Neural progenitor cell (in vitro differentiated cells): Measurements from ENCODE around the gene MAGEB17. TPM values are rescaled to one million over a fixed set of nuclear protein-coding genes. Genes with fewer than 3 reads are reported as not detected.

ENCODE experiments used
- DNase-seq: peaks from one replicate; pipeline ENCODE4 v3.0.0-alpha.2; 2016; ENCODE audit warnings: low spot score
- H2AFZ ChIP-seq: fragments of 200-600 bp; sonication (generic); replicated peaks from 2 replicates; pipeline ENCODE4 v1.6.1; 2016; ENCODE audit warnings: antibody characterized with exemption
- H3F3A ChIP-seq: fragments of 200-600 bp; sonication (generic); 2 replicates; pipeline ENCODE4 v1.6.1; 2016; ENCODE audit warnings: antibody characterized with exemption, low read depth
- H3K27ac ChIP-seq: fragments of 200-600 bp; sonication (generic); 2 replicates; pipeline ENCODE4 v1.5.1; 2016; ENCODE audit warnings: mild to moderate bottlenecking
- H3K27me3 ChIP-seq: fragments of 200-600 bp; sonication (generic); 2 replicates; pipeline ENCODE4 v1.6.1; 2016; ENCODE audit warnings: mild to moderate bottlenecking, moderate library complexity
- H3K36me3 ChIP-seq: fragments of 200-600 bp; sonication (generic); 2 replicates; pipeline ENCODE4 v1.5.1; 2016
- H3K4me1 ChIP-seq: fragments of 200-600 bp; sonication (generic); 2 replicates; pipeline ENCODE4 v1.6.1; 2016; ENCODE audit warnings: mixed run types
- H3K4me2 ChIP-seq: fragments of 200-600 bp; sonication (generic); 2 replicates; pipeline ENCODE4 v1.6.1; 2016
- H3K4me3 ChIP-seq: fragments of 200-600 bp; sonication (generic); 2 replicates; pipeline ENCODE4 v1.5.1; 2016
- H3K79me2 ChIP-seq: fragments of 200-600 bp; sonication (generic); 2 replicates; pipeline ENCODE4 v1.6.1; 2016; ENCODE audit warnings: low read depth
- H3K9ac ChIP-seq: fragments of 200-600 bp; sonication (generic); 2 replicates; pipeline ENCODE4 v1.6.1; 2016
- H3K9me3 ChIP-seq: fragments of 200-600 bp; sonication (generic); 2 replicates; pipeline ENCODE4 v1.5.1; 2016; ENCODE audit warnings: low read depth
- H4K20me1 ChIP-seq: fragments of 200-600 bp; sonication (generic); 2 replicates; pipeline ENCODE4 v1.6.1; 2016; ENCODE audit warnings: low read depth
- H3K27ac Mint-ChIP-seq: 3 replicates; pipeline ENCODE4 v1.8.0; 2021; ENCODE audit warnings: mixed read lengths
- H3K27me3 Mint-ChIP-seq: 2 replicates; pipeline ENCODE4 v1.8.0; 2022; ENCODE audit warnings: low read depth, mild to moderate bottlenecking, inconsistent platforms, moderate library complexity, mixed read lengths; ENCODE audit not compliant: insufficient read depth
- H3K36me3 Mint-ChIP-seq: 3 replicates; pipeline ENCODE4 v1.8.0; 2021; ENCODE audit warnings: mixed read lengths
- H3K4me1 Mint-ChIP-seq: 3 replicates; pipeline ENCODE4 v1.8.0; 2021; ENCODE audit warnings: mixed read lengths
- H3K4me3 Mint-ChIP-seq: 3 replicates; pipeline ENCODE4 v1.8.0; 2021; ENCODE audit warnings: mild to moderate bottlenecking, moderate library complexity, mixed read lengths
- H3K9me3 Mint-ChIP-seq: 3 replicates; pipeline ENCODE4 v1.8.0; 2020; ENCODE audit warnings: mixed read lengths
- EZH2 ChIP-seq: fragments of 200-600 bp; sonication (generic); IDR thresholded peaks from 2 replicates; pipeline ENCODE4 v1.6.1; 2017; ENCODE audit warnings: antibody characterized with exemption, mild to moderate bottlenecking, moderate library complexity
- EZH2phosphoT487 ChIP-seq: fragments of 200-600 bp; sonication (generic); IDR thresholded peaks from 2 replicates; pipeline ENCODE4 v1.6.1; 2017; ENCODE audit warnings: antibody characterized with exemption
- total RNA-seq: library from RNA; depleted of rRNA; stranded (reverse); fragments of >200 nt; gene quantifications from 2 replicates; pipeline ENCODE4 v1.2.3, GENCODE V29; 2015; ENCODE audit warnings: low replicate concordance
- TF ChIP-seq, protein P1 (sequence below): fragments of 200-600 bp; sonication (generic); IDR thresholded peaks from 2 replicates; pipeline ENCODE4 v1.5.1; 2017; ENCODE audit warnings: antibody characterized with exemption, mild to moderate bottlenecking

The MAGEB17 gene, protein sequence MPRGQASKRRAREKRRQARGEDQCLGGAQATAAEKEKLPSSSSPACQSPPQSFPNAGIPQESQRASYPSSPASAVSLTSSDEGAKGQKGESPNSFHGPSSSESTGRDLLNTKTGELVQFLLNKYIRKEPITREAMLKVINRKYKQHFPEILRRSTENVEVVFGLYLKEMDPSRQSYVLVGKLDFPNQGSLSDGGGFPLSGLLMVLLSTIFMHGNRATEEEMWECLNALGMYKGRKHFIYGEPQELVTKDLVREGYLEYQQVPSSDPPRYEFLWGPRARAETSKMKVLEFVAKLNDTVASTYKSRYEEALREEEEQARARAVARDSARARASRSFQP
- 0.09 TPM in 1 of 2 replicates, not detected in the other for total RNA-seq

DNA sequence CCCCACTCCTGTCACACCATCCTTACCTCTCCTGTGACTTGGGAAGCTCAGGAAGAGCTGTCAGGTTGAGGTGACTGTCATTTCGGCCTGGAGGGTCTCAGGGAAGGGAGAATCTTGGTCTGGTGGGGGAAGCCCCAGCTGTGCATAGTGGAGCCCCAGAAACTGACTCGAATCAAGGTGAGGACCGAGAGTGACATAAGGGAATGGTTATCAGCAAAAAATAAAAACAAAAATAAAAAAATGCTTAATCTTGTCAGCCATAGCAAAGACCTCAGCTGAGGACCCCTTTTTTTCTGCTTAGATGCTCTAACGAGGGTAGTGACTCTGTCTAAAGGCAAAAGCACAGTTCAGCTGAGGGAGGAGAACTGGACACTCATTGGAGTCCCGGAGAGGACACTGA lies at the start of gene MAGEB17:
TSS of gene MAGEB17 (plus strand) at position 301 of the 400 bp plus-strand sequence. CDS start 2,902 bp downstream, outside the sequence.
- Histone ChIP-seq H3K9ac (no peak within 1 kb of the TSS), H3K79me2 (no peaks in the 10 kb centered on the region), H3F3A (no peaks in the 10 kb centered on the region), H3K4me1 (no peaks in the 10 kb centered on the region), H3K9me3 (no peaks in the 10 kb centered on the region), H3K4me3 (no peak within 1 kb of the TSS), H3K27me3 (no peaks in the 10 kb centered on the region), H2AFZ (no peak within 1 kb of the TSS), H3K27ac (no peak within 1 kb of the TSS), H3K36me3 (no peaks in the 10 kb centered on the region), H3K4me2 (no peak within 1 kb of the TSS), H4K20me1 (no peaks in the 10 kb centered on the region)
- H3K27ac Mint-ChIP-seq: peak within 1 kb of the TSS; percentile 11
- peaks cover 13% of the 10 kb centered on the region for H3K27me3 Mint-ChIP-seq
- H3K36me3 Mint-ChIP-seq: peaks cover under 1% of the 10 kb centered on the region
- no peak within 1 kb of the TSS for H3K4me3 Mint-ChIP-seq
- peaks cover 4% of the 10 kb centered on the region for H3K9me3 Mint-ChIP-seq
- DNase-seq: no peak
- TF ChIP-seq, protein P1, sequence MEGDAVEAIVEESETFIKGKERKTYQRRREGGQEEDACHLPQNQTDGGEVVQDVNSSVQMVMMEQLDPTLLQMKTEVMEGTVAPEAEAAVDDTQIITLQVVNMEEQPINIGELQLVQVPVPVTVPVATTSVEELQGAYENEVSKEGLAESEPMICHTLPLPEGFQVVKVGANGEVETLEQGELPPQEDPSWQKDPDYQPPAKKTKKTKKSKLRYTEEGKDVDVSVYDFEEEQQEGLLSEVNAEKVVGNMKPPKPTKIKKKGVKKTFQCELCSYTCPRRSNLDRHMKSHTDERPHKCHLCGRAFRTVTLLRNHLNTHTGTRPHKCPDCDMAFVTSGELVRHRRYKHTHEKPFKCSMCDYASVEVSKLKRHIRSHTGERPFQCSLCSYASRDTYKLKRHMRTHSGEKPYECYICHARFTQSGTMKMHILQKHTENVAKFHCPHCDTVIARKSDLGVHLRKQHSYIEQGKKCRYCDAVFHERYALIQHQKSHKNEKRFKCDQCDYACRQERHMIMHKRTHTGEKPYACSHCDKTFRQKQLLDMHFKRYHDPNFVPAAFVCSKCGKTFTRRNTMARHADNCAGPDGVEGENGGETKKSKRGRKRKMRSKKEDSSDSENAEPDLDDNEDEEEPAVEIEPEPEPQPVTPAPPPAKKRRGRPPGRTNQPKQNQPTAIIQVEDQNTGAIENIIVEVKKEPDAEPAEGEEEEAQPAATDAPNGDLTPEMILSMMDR: no peak
- no peak for TF ChIP-seq EZH2
- TF ChIP-seq EZH2phosphoT487: no peak
- no peaks in the 10 kb centered on the region for H3K4me1 Mint-ChIP-seq

DNA sequence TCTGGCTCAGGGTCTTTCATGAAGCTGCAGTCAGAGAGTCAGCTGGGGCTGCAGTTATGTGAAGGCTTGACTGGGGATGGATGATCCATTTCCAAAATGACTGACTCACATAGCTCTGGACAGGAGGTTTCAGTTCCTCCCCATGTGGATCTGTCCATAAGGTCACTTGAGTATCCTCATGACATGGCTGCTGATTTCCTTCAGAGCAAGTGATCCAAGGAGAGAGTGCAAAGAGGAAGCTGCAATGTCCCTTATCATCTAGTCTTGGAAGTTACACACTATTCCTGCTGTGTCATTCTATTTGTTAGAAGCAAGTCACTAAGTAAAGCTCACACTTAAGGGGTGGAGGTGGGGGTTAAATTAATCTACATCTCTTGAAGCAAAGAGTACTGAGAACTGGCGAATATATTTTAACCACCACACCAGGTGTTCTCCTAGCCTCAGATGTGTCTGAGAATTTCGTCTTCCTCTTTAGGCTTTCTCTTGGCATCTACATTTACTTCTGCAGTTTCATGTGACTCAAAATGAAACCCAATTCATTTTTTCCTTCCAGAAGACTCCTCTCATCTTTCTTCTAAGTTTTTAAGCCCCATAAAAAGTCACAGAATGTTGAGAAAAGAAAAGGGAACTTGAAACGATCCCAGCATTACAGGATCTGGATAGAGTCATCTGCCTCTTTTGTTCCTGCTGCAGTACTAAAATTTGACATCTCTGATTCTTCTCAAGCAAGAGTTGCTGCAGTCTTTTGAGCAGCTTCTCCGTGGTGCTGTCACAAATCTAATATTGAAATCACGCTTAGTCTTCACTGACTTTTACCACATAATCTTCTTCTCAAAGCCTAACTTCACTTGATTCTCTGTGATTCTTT lies 47.7 kb upstream of the MAGEB17 start:
- TF ChIP-seq EZH2phosphoT487: no peak
- no peak for TF ChIP-seq EZH2
- TF ChIP-seq, protein P1: no peak
- Histone ChIP-seq H3K9me3 (peaks cover 11% of the 10 kb centered on the region), H3K4me2 (no peak overlapping the region), H2AFZ (no peak overlapping the region), H3K9ac (no peak overlapping the region), H3K27me3 (no peaks in the 10 kb centered on the region), H3K36me3 (no peaks in the 10 kb centered on the region), H3K79me2 (peaks cover 9% of the 10 kb centered on the region), H3K4me3 (no peak overlapping the region), H3F3A (peaks cover 13% of the 10 kb centered on the region), H3K27ac (no peak overlapping the region), H4K20me1 (no peaks in the 10 kb centered on the region), H3K4me1 (peaks cover 11% of the 10 kb centered on the region)
- Mint-ChIP-seq H3K27ac (no peak overlapping the region), H3K36me3 (no peaks in the 10 kb centered on the region), H3K4me1 (peaks cover 15% of the 10 kb centered on the region), H3K9me3 (peaks cover 16% of the 10 kb centered on the region), H3K27me3 (no peaks in the 10 kb centered on the region), H3K4me3 (no peak overlapping the region)
- DNase-seq: no peak

DNA sequence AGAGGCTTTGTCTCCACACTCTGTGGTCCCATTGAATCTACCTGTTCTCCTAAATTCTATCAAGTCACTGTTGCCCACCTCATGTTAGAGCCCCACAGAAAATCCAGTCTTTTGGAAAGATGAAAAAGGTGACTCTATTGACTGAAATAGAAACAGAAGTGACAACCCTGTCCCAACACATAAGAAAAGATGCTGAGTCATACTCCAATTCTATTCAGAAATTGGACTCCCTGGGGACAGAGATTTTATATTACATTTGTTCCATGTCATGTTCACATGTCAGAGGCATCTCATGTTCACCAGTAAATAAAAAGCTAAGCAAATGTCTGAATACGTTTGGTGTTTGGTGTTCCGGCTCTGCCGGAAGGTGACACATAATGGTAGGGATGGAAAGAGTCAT lies 46.9 kb upstream of the MAGEB17 start:
- H3K9me3 Mint-ChIP-seq: peaks cover 12% of the 10 kb centered on the region
- peaks cover 15% of the 10 kb centered on the region for H3K4me1 Mint-ChIP-seq
- H3K27ac Mint-ChIP-seq: no peak overlapping the region
- DNase-seq: no peak
- Histone ChIP-seq H3K4me2 (no peak overlapping the region), H3K36me3 (no peaks in the 10 kb centered on the region), H3K4me3 (no peak overlapping the region), H3K9ac (no peak overlapping the region), H3K79me2 (peaks cover 17% of the 10 kb centered on the region), H3K9me3 (peaks cover 11% of the 10 kb centered on the region), H4K20me1 (no peaks in the 10 kb centered on the region), H3K27ac (no peak overlapping the region), H3K4me1 (peaks cover 14% of the 10 kb centered on the region), H2AFZ (no peak overlapping the region), H3K27me3 (no peaks in the 10 kb centered on the region), H3F3A (peaks cover 13% of the 10 kb centered on the region)
- H3K4me3 Mint-ChIP-seq: no peak overlapping the region
- no peaks in the 10 kb centered on the region for H3K27me3 Mint-ChIP-seq
- H3K36me3 Mint-ChIP-seq: no peaks in the 10 kb centered on the region
- TF ChIP-seq EZH2 (no peak), EZH2phosphoT487 (no peak)
- TF ChIP-seq, protein P1: no peak
